ENCODE measurements around the gene IQCB1. TPM values are rescaled to one million over a fixed set of nuclear protein-coding genes. Genes with fewer than 3 reads are reported as not detected.

IQCB1 gene
- total and polyA plus RNA-seq, 7 donors: 6.2 to 21.6 (median 18.9) TPM

DNA sequence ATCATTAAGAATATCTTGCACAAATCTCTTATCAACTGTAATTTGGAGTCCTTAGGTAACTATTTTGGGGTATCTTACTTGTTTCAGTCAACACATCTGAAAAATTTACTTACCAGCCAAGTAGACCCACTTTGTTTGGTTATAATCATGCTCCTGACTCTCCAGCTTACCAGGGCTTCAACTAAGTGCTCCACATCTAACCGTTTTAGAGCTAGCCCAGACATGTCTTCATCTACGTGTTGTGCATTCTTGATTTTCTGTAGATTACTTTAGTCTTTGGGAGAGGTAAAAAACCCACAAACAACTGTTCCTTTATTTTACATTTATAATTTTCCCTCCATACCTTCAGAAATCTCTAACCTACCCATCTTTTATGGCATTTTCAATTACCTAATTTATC is 17.4 kb upstream of the IQCB1 start:
- Histone ChIP-seq H3K27ac (no peak overlapping the region), H3K4me3 (no peak overlapping the region), H3K4me1 (no peaks in the 10 kb centered on the region), H3K9me3 (no peaks in the 10 kb centered on the region), H3K36me3 (peaks cover 0 to under 1% (median 0%) of the 10 kb centered on the region in 4 donors), H3K27me3 (no peaks in the 10 kb centered on the region)
- 93% methylated on average over 2 of the region's 2 CpGs for WGBS, 2 donors
- intact Hi-C loops (cut with DNase I): no loop called here
- DNase-seq: no peak
- TF ChIP-seq EP300 (IDR thresholded peaks at IDR 0.05): no peak
- TF ChIP-seq, protein P1, sequence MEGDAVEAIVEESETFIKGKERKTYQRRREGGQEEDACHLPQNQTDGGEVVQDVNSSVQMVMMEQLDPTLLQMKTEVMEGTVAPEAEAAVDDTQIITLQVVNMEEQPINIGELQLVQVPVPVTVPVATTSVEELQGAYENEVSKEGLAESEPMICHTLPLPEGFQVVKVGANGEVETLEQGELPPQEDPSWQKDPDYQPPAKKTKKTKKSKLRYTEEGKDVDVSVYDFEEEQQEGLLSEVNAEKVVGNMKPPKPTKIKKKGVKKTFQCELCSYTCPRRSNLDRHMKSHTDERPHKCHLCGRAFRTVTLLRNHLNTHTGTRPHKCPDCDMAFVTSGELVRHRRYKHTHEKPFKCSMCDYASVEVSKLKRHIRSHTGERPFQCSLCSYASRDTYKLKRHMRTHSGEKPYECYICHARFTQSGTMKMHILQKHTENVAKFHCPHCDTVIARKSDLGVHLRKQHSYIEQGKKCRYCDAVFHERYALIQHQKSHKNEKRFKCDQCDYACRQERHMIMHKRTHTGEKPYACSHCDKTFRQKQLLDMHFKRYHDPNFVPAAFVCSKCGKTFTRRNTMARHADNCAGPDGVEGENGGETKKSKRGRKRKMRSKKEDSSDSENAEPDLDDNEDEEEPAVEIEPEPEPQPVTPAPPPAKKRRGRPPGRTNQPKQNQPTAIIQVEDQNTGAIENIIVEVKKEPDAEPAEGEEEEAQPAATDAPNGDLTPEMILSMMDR (IDR thresholded peaks at IDR 0.05): no peak
- no peak for TF ChIP-seq POLR2A (IDR thresholded peaks at IDR 0.05)
- no peak for TF ChIP-seq POLR2AphosphoS5 (IDR thresholded peaks at IDR 0.05)

DNA sequence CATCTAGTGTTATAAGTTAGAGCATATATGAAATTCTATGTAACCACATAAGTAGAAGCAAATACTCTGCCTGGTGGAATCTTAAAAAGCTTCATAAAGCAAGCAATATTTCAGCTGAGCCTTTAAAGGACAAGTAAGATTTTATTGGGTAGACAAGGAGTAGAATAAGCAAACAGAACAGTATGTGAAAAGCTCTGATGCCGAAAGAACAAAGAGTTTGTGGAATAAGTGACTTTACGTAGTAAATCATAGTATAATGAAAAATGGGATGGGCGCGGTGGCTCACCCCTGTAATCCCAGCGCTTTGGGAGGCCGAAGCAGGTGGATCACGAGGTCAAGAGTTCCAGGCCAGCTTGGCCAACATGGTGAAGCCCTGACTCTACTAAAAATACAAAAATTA is 10.0 kb upstream of the IQCB1 start:
- H3K27me3 ChIP-seq: no peaks in the 10 kb centered on the region
- no peaks in the 10 kb centered on the region for H3K9me3 ChIP-seq
- 90 to 92% methylated on average over 7 of the region's 7 CpGs for WGBS, 2 donors
- TF ChIP-seq POLR2A (IDR thresholded peaks at IDR 0.05) (no peak), EP300 (IDR thresholded peaks at IDR 0.05) (no peak), POLR2AphosphoS5 (IDR thresholded peaks at IDR 0.05) (no peak)
- TF ChIP-seq, protein P1 (IDR thresholded peaks at IDR 0.05): no peak
- DNase-seq: no peak
- H3K4me1 ChIP-seq: no peaks in the 10 kb centered on the region
- H3K4me3 ChIP-seq: no peak overlapping the region
- no peak overlapping the region for H3K27ac ChIP-seq
- no peaks in the 10 kb centered on the region for H3K36me3 ChIP-seq
- intact Hi-C loops (cut with DNase I): no loop called here

GRCh38 chr3:121839962-121840361 is 5.1 kb upstream of the IQCB1 start:
- Histone ChIP-seq H3K4me1 (peaks cover 0 to 6% (median 3%) of the 10 kb centered on the region in 4 donors), H3K27ac (no peak overlapping the region), H3K4me3 (no peak overlapping the region), H3K9me3 (no peaks in the 10 kb centered on the region), H3K27me3 (no peaks in the 10 kb centered on the region), H3K36me3 (no peaks in the 10 kb centered on the region)
- intact Hi-C loops (cut with DNase I): loop anchor here (10.0 kb wide), 1 partner anchor 845 kb away; the partner anchor contains the start of gene PARP14
- TF ChIP-seq POLR2AphosphoS5 (IDR thresholded peaks at IDR 0.05) (no peak), EP300 (IDR thresholded peaks at IDR 0.05) (no peak), POLR2A (IDR thresholded peaks at IDR 0.05) (no peak)
- TF ChIP-seq, protein P1 (IDR thresholded peaks at IDR 0.05): no peak
- DNase-seq: no peak
- WGBS, 2 donors: 98% methylated on average over 23 of the region's 23 CpGs

DNA sequence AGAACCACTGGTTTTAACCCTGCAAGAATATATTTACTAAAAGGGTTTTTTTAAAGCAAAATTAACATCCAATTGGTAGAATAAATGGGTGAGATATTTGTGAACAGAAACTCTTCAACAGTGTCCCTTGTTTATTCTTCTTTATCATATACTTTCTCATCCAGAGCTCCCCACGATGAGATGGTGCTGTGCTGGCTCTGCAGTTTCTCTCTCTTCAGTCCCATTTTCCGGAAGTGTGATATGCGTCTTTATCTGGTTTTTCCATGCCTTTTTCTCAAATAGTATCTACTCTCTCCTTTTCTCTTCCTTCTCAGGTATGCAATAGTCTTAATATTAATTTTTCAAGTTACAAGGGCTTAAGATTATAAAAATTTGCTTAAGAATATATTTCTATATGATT is 1.6 kb upstream of the IQCB1 start:
- Histone ChIP-seq H3K9me3 (no peaks in the 10 kb centered on the region), H3K27ac (no peak overlapping the region), H3K4me3 (peak overlapping the region in 1 of 4 donors; percentile 76), H3K4me1 (peaks cover 0 to 25% (median 16%) of the 10 kb centered on the region in 4 donors), H3K27me3 (no peaks in the 10 kb centered on the region), H3K36me3 (peaks cover 0 to 5% (median 0%) of the 10 kb centered on the region in 4 donors)
- DNase-seq: no peak
- TF ChIP-seq, protein P1 (IDR thresholded peaks at IDR 0.05): no peak
- TF ChIP-seq POLR2AphosphoS5 (IDR thresholded peaks at IDR 0.05) (no peak), EP300 (IDR thresholded peaks at IDR 0.05) (no peak), POLR2A (IDR thresholded peaks at IDR 0.05) (no peak)
- intact Hi-C loops (cut with DNase I): loop anchor here (10.0 kb wide), 1 partner anchor 848 kb away; the partner anchor contains the start of gene PARP14
- WGBS, 2 donors: 65 to 83% methylated on average over 3 of the region's 3 CpGs

DNA sequence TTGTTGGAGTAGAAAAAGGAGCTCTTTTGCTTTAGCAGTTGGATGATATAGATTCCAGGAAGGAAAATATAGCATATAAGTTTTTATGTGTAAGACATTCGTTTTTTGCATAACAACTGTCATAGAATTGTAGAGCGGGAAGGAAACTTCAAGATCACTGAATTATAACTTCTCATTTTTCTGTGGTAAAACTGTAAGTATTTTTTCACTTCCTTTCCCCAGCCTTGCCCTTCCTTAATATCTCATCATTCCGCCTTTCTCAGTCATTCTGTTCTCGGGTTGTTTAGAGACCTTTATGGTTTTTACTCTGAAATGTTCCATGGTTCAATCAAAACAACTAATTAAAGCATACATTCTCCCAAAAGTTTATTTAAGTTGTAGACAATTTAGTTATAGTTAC is 1.2 kb upstream of the IQCB1 start:
- no peak overlapping the region for H3K27ac ChIP-seq
- peaks cover 0 to 9% (median 0%) of the 10 kb centered on the region in 4 donors for H3K36me3 ChIP-seq
- H3K4me1 ChIP-seq: peaks cover 0 to 25% (median 16%) of the 10 kb centered on the region in 4 donors
- H3K4me3 ChIP-seq: peak overlapping the region in 1 of 4 donors; percentile 76
- no peaks in the 10 kb centered on the region for H3K27me3 ChIP-seq
- TF ChIP-seq POLR2AphosphoS5 (IDR thresholded peaks at IDR 0.05): no peak
- no peak for TF ChIP-seq EP300 (IDR thresholded peaks at IDR 0.05)
- TF ChIP-seq POLR2A (IDR thresholded peaks at IDR 0.05): no peak
- TF ChIP-seq, protein P1 (IDR thresholded peaks at IDR 0.05): no peak
- H3K9me3 ChIP-seq: no peaks in the 10 kb centered on the region
- 36 to 44% methylated on average over 4 of the region's 4 CpGs for WGBS, 2 donors
- no peak for DNase-seq
- intact Hi-C loops (cut with DNase I): loop anchor here (10.0 kb wide), 1 partner anchor 849 kb away; the partner anchor contains the start of gene PARP14

Data from sigmoid colon (tissue), 7 donors.